ENCODE results near the gene RPS8. TPM values are rescaled to one million over a fixed set of nuclear protein-coding genes. Genes with fewer than 3 reads are reported as not detected.
A peak's percentile ranks its signal among the peaks of the same experiment; 100 is the strongest.

RPS8 gene
- total and polyA plus RNA-seq, 4 experiments from 2014 or later, result 778 to 2,811 (median 2,025) TPM

GRCh38 chr1:44739307-44740178 is 35.8 kb upstream of the RPS8 start, which contains the start of gene KIF2C:
Gene KIF2C, plus strand, starts transcription at chr1:44739837. Its CDS starts 96 bp downstream, at chr1:44739933.
- peaks cover 15% of the 10 kb centered on the region for H3K4me1 ChIP-seq (ENCODE audit: insufficient read depth, low read length)
- H3K4me3 ChIP-seq (ENCODE audit: low read length in 2 of 2), result peak within 1 kb of the TSS; percentile 78 to 82
- intact Hi-C loops (cut with micrococcal nuclease), result loop anchor here (1.0 to 5.0 kb wide), 4 partner anchors 8 to 843 kb away; partner anchors contain the start of genes MUTYH, NASP, RNU5D-1 and RPS8
- H3K27me3 ChIP-seq (ENCODE audit: insufficient read depth, low read length), result no peaks in the 10 kb centered on the region
- peak within 1 kb of the TSS; percentile 79 for H3K27ac ChIP-seq (ENCODE audit: low read depth, low read length)
- Mint-ChIP-seq H3K27ac (peak within 1 kb of the TSS; percentile 95 to 97 (median 96)), H3K9me3 (no peaks in the 10 kb centered on the region), H3K27me3 (no peaks in the 10 kb centered on the region), H3K36me3 (peaks cover 0 to 2% of the 10 kb centered on the region in 2 donors), H3K4me3 (peak within 1 kb of the TSS; percentile 92 to 98 (median 95)), H3K4me1 (peaks cover 5 to 26% (median 15%) of the 10 kb centered on the region in 4 donors)
- H3K36me3 ChIP-seq (ENCODE audit: insufficient read depth, low read length), result no peaks in the 10 kb centered on the region
- H3K9me3 ChIP-seq (ENCODE audit: control insufficient read depth in 1 of 2, low read length in 2 of 2), result no peaks in the 10 kb centered on the region
- DNase-seq, result peak; percentile 93 to 96 (median 95)
- CTCF ChIA-PET (ENCODE audit: partially characterized antibody), result interaction anchor here (1.2 to 1.3 kb wide), 3 partner anchors 8 to 25 kb away, joined by 3 to 10 read pairs (median 5); partner anchors contain the start of gene RNU5D-1
- POLR2A ChIA-PET (ENCODE audit: partially characterized antibody), result interaction anchor here (0.5 to 2.4 kb wide), 8 partner anchors 9 to 80 kb away, joined by 3 to 25 read pairs (median 4); partner anchors contain the start of genes PLK3, RNU5D-1 and RPS8

GRCh38 chr1:44740179-44740617 is 35.1 kb upstream of the RPS8 start:
- Mint-ChIP-seq H3K27me3 (no peaks in the 10 kb centered on the region), H3K4me1 (peaks cover 5 to 26% (median 15%) of the 10 kb centered on the region in 4 donors), H3K9me3 (no peaks in the 10 kb centered on the region), H3K27ac (peak overlapping the region in 6 of 7 donors; percentile 95 to 97 (median 96)), H3K36me3 (peaks cover 0 to 2% of the 10 kb centered on the region in 2 donors), H3K4me3 (peak overlapping the region; percentile 92 to 98 (median 95))
- POLR2A ChIA-PET (ENCODE audit: partially characterized antibody), result interaction anchor here (1.9 to 2.4 kb wide), 4 partner anchors 10 to 60 kb away, joined by 6 to 25 read pairs (median 11); partner anchors contain the start of genes PLK3, RNU5D-1 and RPS8
- H3K36me3 ChIP-seq (ENCODE audit: insufficient read depth, low read length), result no peaks in the 10 kb centered on the region
- intact Hi-C loops (cut with micrococcal nuclease), result no loop called here
- no peaks in the 10 kb centered on the region for H3K27me3 ChIP-seq (ENCODE audit: insufficient read depth, low read length)
- peaks cover 15% of the 10 kb centered on the region for H3K4me1 ChIP-seq (ENCODE audit: insufficient read depth, low read length)
- CTCF ChIA-PET (ENCODE audit: partially characterized antibody), result interaction anchor here (1.3 to 2.2 kb wide), 3 partner anchors 9 to 25 kb away, joined by 3 to 11 read pairs (median 10); partner anchors contain the start of gene RNU5D-1
- H3K4me3 ChIP-seq (ENCODE audit: low read length in 2 of 2), result peak overlapping the region; percentile 78 to 82
- no peak for DNase-seq
- no peaks in the 10 kb centered on the region for H3K9me3 ChIP-seq (ENCODE audit: control insufficient read depth in 1 of 2, low read length in 2 of 2)
- peak overlapping the region; percentile 79 for H3K27ac ChIP-seq (ENCODE audit: low read depth, low read length)

GRCh38 chr1:44743211-44743610 is 32.1 kb upstream of the RPS8 start:
- Histone ChIP-seq H3K27ac (ENCODE audit: low read depth, low read length) (no peak overlapping the region), H3K36me3 (ENCODE audit: insufficient read depth, low read length) (no peaks in the 10 kb centered on the region), H3K4me3 (ENCODE audit: low read length in 2 of 2) (no peak overlapping the region), H3K4me1 (ENCODE audit: insufficient read depth, low read length) (peaks cover 21% of the 10 kb centered on the region), H3K27me3 (ENCODE audit: insufficient read depth, low read length) (no peaks in the 10 kb centered on the region), H3K9me3 (ENCODE audit: control insufficient read depth in 1 of 2, low read length in 2 of 2) (no peaks in the 10 kb centered on the region)
- ChIA-PET POLR2A (ENCODE audit: partially characterized antibody) (interaction anchor here (0.6 to 2.1 kb wide), 4 partner anchors 12 to 36 kb away, joined by 3 to 8 read pairs (median 4); partner anchors contain the start of genes RNU5D-1 and RPS8), CTCF (ENCODE audit: partially characterized antibody) (interaction anchor here (0.5 to 4.9 kb wide), 5 partner anchors 12 to 566 kb away, joined by 3 to 20 read pairs (median 5); partner anchors contain the start of gene RNU5D-1)
- H3K27me3 Mint-ChIP-seq, result no peaks in the 10 kb centered on the region
- peaks cover 0 to 2% of the 10 kb centered on the region in 2 donors for H3K36me3 Mint-ChIP-seq
- no peaks in the 10 kb centered on the region for H3K9me3 Mint-ChIP-seq
- no peak for DNase-seq
- peak overlapping the region in 1 of 8 donors; percentile 18 for H3K4me3 Mint-ChIP-seq
- H3K27ac Mint-ChIP-seq, result peak overlapping the region in 1 of 7 donors; percentile 40
- H3K4me1 Mint-ChIP-seq, result peaks cover 9 to 32% (median 16%) of the 10 kb centered on the region in 4 donors
- intact Hi-C loops (cut with micrococcal nuclease), result no loop called here

GRCh38 chr1:44747878-44748277 is 27.5 kb upstream of the RPS8 start:
- no peaks in the 10 kb centered on the region for H3K27me3 Mint-ChIP-seq
- ChIA-PET CTCF (ENCODE audit: partially characterized antibody) (interaction anchor here (1.1 to 4.9 kb wide), 3 partner anchors 16 to 38 kb away, joined by 3 to 20 read pairs (median 4); partner anchors contain the start of gene RNU5D-1), POLR2A (ENCODE audit: partially characterized antibody) (interaction anchor here (0.6 to 2.1 kb wide), 3 partner anchors 16 to 238 kb away, joined by 3 to 8 read pairs (median 3); partner anchors contain the start of gene RNU5D-1)
- Histone ChIP-seq H3K4me3 (ENCODE audit: low read length in 2 of 2) (no peak overlapping the region), H3K36me3 (ENCODE audit: insufficient read depth, low read length) (no peaks in the 10 kb centered on the region), H3K4me1 (ENCODE audit: insufficient read depth, low read length) (peaks cover 6% of the 10 kb centered on the region), H3K27me3 (ENCODE audit: insufficient read depth, low read length) (no peaks in the 10 kb centered on the region), H3K27ac (ENCODE audit: low read depth, low read length) (no peak overlapping the region), H3K9me3 (ENCODE audit: control insufficient read depth in 1 of 2, low read length in 2 of 2) (no peaks in the 10 kb centered on the region)
- H3K4me1 Mint-ChIP-seq, result peaks cover 0 to 10% (median 4%) of the 10 kb centered on the region in 4 donors
- no peaks in the 10 kb centered on the region for H3K9me3 Mint-ChIP-seq
- intact Hi-C loops (cut with micrococcal nuclease), result no loop called here
- peak overlapping the region in 2 of 7 donors; percentile 26 to 57 for H3K27ac Mint-ChIP-seq
- H3K4me3 Mint-ChIP-seq, result no peak overlapping the region
- no peak for DNase-seq
- no peaks in the 10 kb centered on the region for H3K36me3 Mint-ChIP-seq

- no peaks in the 10 kb centered on the region for H3K27me3 ChIP-seq (ENCODE audit: insufficient read depth, low read length)
- Mint-ChIP-seq H3K4me1 (peaks cover 0 to 4% (median 2%) of the 10 kb centered on the region in 4 donors), H3K4me3 (no peak overlapping the region), H3K27me3 (no peaks in the 10 kb centered on the region), H3K27ac (peak overlapping the region in 1 of 7 donors; percentile 12), H3K9me3 (no peaks in the 10 kb centered on the region), H3K36me3 (no peaks in the 10 kb centered on the region)
- no peak for DNase-seq
- H3K36me3 ChIP-seq (ENCODE audit: insufficient read depth, low read length), result no peaks in the 10 kb centered on the region
- no peak overlapping the region for H3K27ac ChIP-seq (ENCODE audit: low read depth, low read length)
- intact Hi-C loops (cut with micrococcal nuclease), result no loop called here
- ChIA-PET CTCF (ENCODE audit: partially characterized antibody) (no interaction called here), POLR2A (ENCODE audit: partially characterized antibody) (no interaction called here)
- H3K9me3 ChIP-seq (ENCODE audit: control insufficient read depth in 1 of 2, low read length in 2 of 2), result no peaks in the 10 kb centered on the region
- H3K4me3 ChIP-seq (ENCODE audit: low read length in 2 of 2), result no peak overlapping the region
- H3K4me1 ChIP-seq (ENCODE audit: insufficient read depth, low read length), result no peaks in the 10 kb centered on the region
Observed at GRCh38 chr1:44757420-44757819, 17.9 kb upstream of the RPS8 start.

- H3K27ac Mint-ChIP-seq, result no peak overlapping the region
- no peak for DNase-seq
- peaks cover 0 to 4% (median 2%) of the 10 kb centered on the region in 4 donors for H3K4me1 Mint-ChIP-seq
- H3K9me3 Mint-ChIP-seq, result no peaks in the 10 kb centered on the region
- H3K36me3 Mint-ChIP-seq, result no peaks in the 10 kb centered on the region
- H3K4me3 Mint-ChIP-seq, result no peak overlapping the region
- Histone ChIP-seq H3K9me3 (ENCODE audit: control insufficient read depth in 1 of 2, low read length in 2 of 2) (no peaks in the 10 kb centered on the region), H3K4me3 (ENCODE audit: low read length in 2 of 2) (no peak overlapping the region), H3K27me3 (ENCODE audit: insufficient read depth, low read length) (no peaks in the 10 kb centered on the region), H3K4me1 (ENCODE audit: insufficient read depth, low read length) (no peaks in the 10 kb centered on the region), H3K36me3 (ENCODE audit: insufficient read depth, low read length) (no peaks in the 10 kb centered on the region), H3K27ac (ENCODE audit: low read depth, low read length) (no peak overlapping the region)
- ChIA-PET CTCF (ENCODE audit: partially characterized antibody) (interaction anchor here (0.7 kb wide), 1 partner anchor 9 kb away, joined by 3 read pairs; no protein-coding TSS in a partner anchor), POLR2A (ENCODE audit: partially characterized antibody) (interaction anchor here (1.1 to 1.3 kb wide), 2 partner anchors 16 to 17 kb away, joined by 3 to 4 read pairs; partner anchors contain the start of gene RPS8)
- H3K27me3 Mint-ChIP-seq, result no peaks in the 10 kb centered on the region
- intact Hi-C loops (cut with micrococcal nuclease), result no loop called here
Observed at GRCh38 chr1:44759077-44759476, 16.3 kb upstream of the RPS8 start.
